Caco-2 (cell line): Measurements from ENCODE around the gene VWA5B1. TPM values are rescaled to one million over a fixed set of nuclear protein-coding genes. Genes with fewer than 3 reads are reported as not detected.

ENCODE experiments used
- BruUV-seq: library from RNA; stranded (reverse); fragments of 400-500 nt; replicated peaks from 2 replicates; lab custom pipeline; 2021; lab: Mats Ljungman, UMichigan
- CTCF ChIA-PET: fragments of 300-600 bp; sonication (Branson Sonifier 250); formaldehyde crosslinking; loops from one replicate; lab custom pipeline; 2022; ENCODE audit warnings: antibody characterized with exemption; lab: Charles Lee
- POLR2A ChIA-PET: fragments of 300-600 bp; sonication (Branson Sonifier 250); formaldehyde crosslinking; loops from one replicate; lab custom pipeline; 2022; ENCODE audit warnings: antibody characterized with exemption; lab: Charles Lee
- DNase-seq, 2 experiments: peaks; one replicate each; pipeline versions ENCODE4 v3.0.0 to v3.0.0-alpha.2; 2020 to 2022
- H3K27me3 ChIP-seq: replicated peaks from 2 replicates; pipeline ENCODE4 v1.6.0; 2011; ENCODE audit warnings: low read length; ENCODE audit not compliant: control insufficient read depth, insufficient read depth
- H3K36me3 ChIP-seq: 2 replicates; pipeline ENCODE4 v1.5.1; 2011; ENCODE audit warnings: low read length; ENCODE audit not compliant: control insufficient read depth, insufficient read depth
- H3K4me1 ChIP-seq: fragments of 250-450 bp; sonication (Bioruptor Pico); 2 replicates; pipeline ENCODE4 v1.5.1; 2020; ENCODE audit warnings: mild to moderate bottlenecking
- H3K4me3 ChIP-seq: 2 replicates; pipeline ENCODE4 v1.5.1; 2011; ENCODE audit warnings: low read depth, mild to moderate bottlenecking, control low read depth, low read length
- H3K9me3 ChIP-seq: fragments of 250-450 bp; sonication (Bioruptor Pico); 2 replicates; pipeline ENCODE4 v1.5.1; 2020; ENCODE audit warnings: mild to moderate bottlenecking, moderate library complexity
- H3K27ac Mint-ChIP-seq: one replicate; pipeline ENCODE4 v1.8.0; 2022; ENCODE audit warnings: mixed read lengths; ENCODE audit not compliant: unreplicated experiment
- H3K27me3 Mint-ChIP-seq: one replicate; pipeline ENCODE4 v1.8.0; 2022; ENCODE audit warnings: mixed read lengths; ENCODE audit not compliant: insufficient read depth, unreplicated experiment
- H3K36me3 Mint-ChIP-seq: one replicate; pipeline ENCODE4 v1.8.0; 2022; ENCODE audit warnings: mild to moderate bottlenecking, mixed read lengths; ENCODE audit not compliant: insufficient read depth, unreplicated experiment
- H3K4me1 Mint-ChIP-seq: one replicate; pipeline ENCODE4 v1.8.0; 2022; ENCODE audit warnings: low read depth, mixed read lengths; ENCODE audit not compliant: unreplicated experiment
- H3K4me3 Mint-ChIP-seq: one replicate; pipeline ENCODE4 v1.8.0; 2022; ENCODE audit warnings: mild to moderate bottlenecking, moderate library complexity, mixed read lengths; ENCODE audit not compliant: unreplicated experiment
- H3K9me3 Mint-ChIP-seq: one replicate; pipeline ENCODE4 v1.8.0; 2022; ENCODE audit warnings: mixed read lengths; ENCODE audit not compliant: unreplicated experiment
- intact Hi-C: fragments of 100-400 bp; cut with micrococcal nuclease; formaldehyde crosslinking; loops from one replicate; pipeline ENCODE4 v1.10.0; 2022; ENCODE audit not compliant: unreplicated experiment
- total RNA-seq: library from RNA; stranded (reverse); gene quantifications from 2 replicates; pipeline ENCODE4 v1.2.3, GENCODE V29; 2022
- TF ChIP-seq, protein P1 (sequence below), 2 experiments: fragments of 200-600 bp in 1 of 2; IDR thresholded peaks; 1 replicate in 1 of 2; 2 replicates in 1 of 2; pipeline versions ENCODE4 v1.5.1 to v1.8.0; 2011 to 2022; ENCODE audit warnings: antibody characterized with exemption in 1 of 2, control low read depth in 1 of 2, inconsistent platforms in 1 of 2, low read depth in 1 of 2, low read length in 1 of 2, mild to moderate bottlenecking in 1 of 2, moderate library complexity in 1 of 2; ENCODE audit not compliant: insufficient read depth in 1 of 2, severe bottlenecking in 1 of 2, unreplicated experiment in 1 of 2

VWA5B1 gene
- total RNA-seq, 1 experiment from 2014 or later, result not detected

DNA sequence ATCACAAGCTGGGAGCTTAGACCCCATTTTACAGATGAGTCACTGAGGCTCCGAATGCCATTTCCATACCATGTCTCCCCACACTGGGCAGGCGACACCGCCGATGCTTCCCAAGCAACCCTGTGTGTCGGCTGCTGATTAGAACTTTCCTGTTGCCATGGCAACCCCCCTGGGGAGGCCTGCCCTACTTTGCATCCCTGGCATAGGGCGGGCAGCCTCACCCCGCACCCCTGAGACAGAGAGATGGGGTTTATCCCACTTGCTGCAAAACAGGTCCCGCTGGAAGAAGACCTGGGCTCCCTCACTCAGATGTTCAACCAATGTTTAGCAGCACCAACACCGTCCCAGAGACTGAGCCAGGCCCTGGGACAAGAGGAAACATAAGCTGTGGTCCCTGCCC lies 113.8 kb downstream of the VWA5B1 start:
- Mint-ChIP-seq H3K9me3 (no peaks in the 10 kb centered on the region), H3K27ac (no peak overlapping the region), H3K4me1 (no peaks in the 10 kb centered on the region), H3K36me3 (no peaks in the 10 kb centered on the region), H3K27me3 (no peaks in the 10 kb centered on the region), H3K4me3 (no peak overlapping the region)
- intact Hi-C loops, result no loop called here
- BruUV-seq, result no TSS peak
- no peak for DNase-seq
- no peaks in the 10 kb centered on the region for H3K9me3 ChIP-seq
- CTCF ChIA-PET, result no interaction called here
- TF ChIP-seq, protein P1, sequence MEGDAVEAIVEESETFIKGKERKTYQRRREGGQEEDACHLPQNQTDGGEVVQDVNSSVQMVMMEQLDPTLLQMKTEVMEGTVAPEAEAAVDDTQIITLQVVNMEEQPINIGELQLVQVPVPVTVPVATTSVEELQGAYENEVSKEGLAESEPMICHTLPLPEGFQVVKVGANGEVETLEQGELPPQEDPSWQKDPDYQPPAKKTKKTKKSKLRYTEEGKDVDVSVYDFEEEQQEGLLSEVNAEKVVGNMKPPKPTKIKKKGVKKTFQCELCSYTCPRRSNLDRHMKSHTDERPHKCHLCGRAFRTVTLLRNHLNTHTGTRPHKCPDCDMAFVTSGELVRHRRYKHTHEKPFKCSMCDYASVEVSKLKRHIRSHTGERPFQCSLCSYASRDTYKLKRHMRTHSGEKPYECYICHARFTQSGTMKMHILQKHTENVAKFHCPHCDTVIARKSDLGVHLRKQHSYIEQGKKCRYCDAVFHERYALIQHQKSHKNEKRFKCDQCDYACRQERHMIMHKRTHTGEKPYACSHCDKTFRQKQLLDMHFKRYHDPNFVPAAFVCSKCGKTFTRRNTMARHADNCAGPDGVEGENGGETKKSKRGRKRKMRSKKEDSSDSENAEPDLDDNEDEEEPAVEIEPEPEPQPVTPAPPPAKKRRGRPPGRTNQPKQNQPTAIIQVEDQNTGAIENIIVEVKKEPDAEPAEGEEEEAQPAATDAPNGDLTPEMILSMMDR (IDR thresholded peaks at IDR 0.05; ENCODE audit: insufficient read depth in 1 of 2, low read depth in 1 of 2, low read length in 1 of 2, severe bottlenecking in 1 of 2, unreplicated experiment in 1 of 2), result no peak
- H3K36me3 ChIP-seq, result no peaks in the 10 kb centered on the region
- H3K27me3 ChIP-seq, result no peaks in the 10 kb centered on the region
- no peak overlapping the region for H3K4me3 ChIP-seq
- POLR2A ChIA-PET, result no interaction called here
- no peaks in the 10 kb centered on the region for H3K4me1 ChIP-seq

Other genes starting within 250 kb of the VWA5B1 start
- gene PLA2G5, start 220.7 kb upstream of the VWA5B1 start, total RNA-seq, result not detected in 2 replicates
- gene PLA2G2D, start 171.3 kb upstream of the VWA5B1 start, total RNA-seq, result not detected in 2 replicates
- gene PLA2G2F, start 151.6 kb upstream of the VWA5B1 start, total RNA-seq, result not detected in 2 replicates
- gene UBXN10, start 104.8 kb upstream of the VWA5B1 start, total RNA-seq, result 0.05 and 0.07 TPM in 2 replicates
- gene PLA2G2C, start 104.4 kb upstream of the VWA5B1 start, total RNA-seq, result not detected in 2 replicates
- gene CAMK2N1, start 195.3 kb downstream of the VWA5B1 start, total RNA-seq, result 47.5 and 55.0 TPM in 2 replicates
- 18.3 and 18.7 TPM in 2 replicates for gene MUL1, start 217.3 kb downstream of the VWA5B1 start, total RNA-seq